ENCODE results near the gene HMGCR. TPM values are rescaled to one million over a fixed set of nuclear protein-coding genes. Genes with fewer than 3 reads are reported as not detected.

Gene HMGCR
- total RNA-seq, 6 donors from 2014 or later = 29.3 to 93.7 (median 72.5) TPM

DNA sequence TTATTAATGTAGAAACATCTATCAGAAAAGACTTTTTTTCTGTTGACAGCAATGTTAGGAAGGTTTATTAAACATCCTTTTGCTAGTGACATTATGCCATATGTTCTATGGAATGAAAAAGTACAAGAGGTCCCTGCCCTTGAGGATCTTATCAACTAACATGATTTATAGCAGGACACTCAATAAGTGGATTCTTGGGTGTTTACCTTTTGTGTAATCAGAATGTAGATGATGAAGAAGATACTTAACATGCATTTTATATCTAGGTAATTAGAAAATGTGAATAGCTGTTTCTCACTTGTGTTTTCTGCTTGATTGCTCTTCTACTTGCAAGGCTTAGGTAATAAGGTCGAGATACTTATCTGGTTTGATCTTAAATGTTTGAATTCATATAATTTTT lies 4.9 kb downstream of the HMGCR start:
- TF ChIP-seq POLR2A (IDR thresholded peaks at IDR 0.05) (no peak), EP300 (IDR thresholded peaks at IDR 0.05) (no peak), POLR2AphosphoS5 (IDR thresholded peaks at IDR 0.05) (no peak)
- TF ChIP-seq, protein P1, sequence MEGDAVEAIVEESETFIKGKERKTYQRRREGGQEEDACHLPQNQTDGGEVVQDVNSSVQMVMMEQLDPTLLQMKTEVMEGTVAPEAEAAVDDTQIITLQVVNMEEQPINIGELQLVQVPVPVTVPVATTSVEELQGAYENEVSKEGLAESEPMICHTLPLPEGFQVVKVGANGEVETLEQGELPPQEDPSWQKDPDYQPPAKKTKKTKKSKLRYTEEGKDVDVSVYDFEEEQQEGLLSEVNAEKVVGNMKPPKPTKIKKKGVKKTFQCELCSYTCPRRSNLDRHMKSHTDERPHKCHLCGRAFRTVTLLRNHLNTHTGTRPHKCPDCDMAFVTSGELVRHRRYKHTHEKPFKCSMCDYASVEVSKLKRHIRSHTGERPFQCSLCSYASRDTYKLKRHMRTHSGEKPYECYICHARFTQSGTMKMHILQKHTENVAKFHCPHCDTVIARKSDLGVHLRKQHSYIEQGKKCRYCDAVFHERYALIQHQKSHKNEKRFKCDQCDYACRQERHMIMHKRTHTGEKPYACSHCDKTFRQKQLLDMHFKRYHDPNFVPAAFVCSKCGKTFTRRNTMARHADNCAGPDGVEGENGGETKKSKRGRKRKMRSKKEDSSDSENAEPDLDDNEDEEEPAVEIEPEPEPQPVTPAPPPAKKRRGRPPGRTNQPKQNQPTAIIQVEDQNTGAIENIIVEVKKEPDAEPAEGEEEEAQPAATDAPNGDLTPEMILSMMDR (IDR thresholded peaks at IDR 0.05) = no peak
- H3K27me3 ChIP-seq = no peaks in the 10 kb centered on the region
- no peaks in the 10 kb centered on the region for H3K9me3 ChIP-seq
- 74 to 80% methylated on average over 1 of the region's 1 CpG for WGBS, 2 donors
- no peak overlapping the region for H3K4me3 ChIP-seq
- peaks cover 12 to 37% (median 18%) of the 10 kb centered on the region in 4 donors for H3K36me3 ChIP-seq
- ATAC-seq (ENCODE audit: low FRiP score in 2 of 2) (no peak), DNase-seq (no peak)
- peaks cover 11 to 24% (median 13%) of the 10 kb centered on the region in 4 donors for H3K4me1 ChIP-seq
- no peak overlapping the region for H3K27ac ChIP-seq

DNA sequence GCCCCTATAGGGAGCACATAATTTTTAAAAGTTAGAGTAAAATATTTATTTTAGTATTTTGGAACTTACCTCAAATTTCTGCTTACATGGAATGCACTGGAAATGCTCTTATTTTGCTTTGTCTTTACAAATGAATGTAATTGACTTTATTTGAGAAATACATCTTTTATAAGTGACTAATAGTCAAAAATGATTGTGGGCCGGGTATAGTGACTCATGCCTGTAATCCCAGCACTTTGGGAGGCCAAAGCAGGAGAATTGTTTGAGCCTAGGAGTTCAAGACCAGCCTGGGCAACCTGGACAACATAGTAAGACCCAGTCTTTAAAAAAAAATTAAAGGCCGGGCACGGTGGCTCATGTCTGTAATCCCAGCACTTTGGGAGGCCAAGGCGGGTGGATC lies 5.8 kb downstream of the HMGCR start:
- TF ChIP-seq POLR2AphosphoS5 (IDR thresholded peaks at IDR 0.05) (no peak), EP300 (IDR thresholded peaks at IDR 0.05) (no peak), POLR2A (IDR thresholded peaks at IDR 0.05) (no peak)
- TF ChIP-seq, protein P1 (IDR thresholded peaks at IDR 0.05) = no peak
- 96% methylated on average over 4 of the region's 4 CpGs for WGBS, 2 donors
- Histone ChIP-seq H3K27me3 (no peaks in the 10 kb centered on the region), H3K4me1 (peaks cover 11 to 20% (median 12%) of the 10 kb centered on the region in 4 donors), H3K36me3 (peaks cover 15 to 46% (median 22%) of the 10 kb centered on the region in 4 donors), H3K4me3 (no peak overlapping the region), H3K27ac (no peak overlapping the region), H3K9me3 (no peaks in the 10 kb centered on the region)
- DNase-seq (no peak), ATAC-seq (ENCODE audit: low FRiP score in 2 of 2) (no peak)

DNA sequence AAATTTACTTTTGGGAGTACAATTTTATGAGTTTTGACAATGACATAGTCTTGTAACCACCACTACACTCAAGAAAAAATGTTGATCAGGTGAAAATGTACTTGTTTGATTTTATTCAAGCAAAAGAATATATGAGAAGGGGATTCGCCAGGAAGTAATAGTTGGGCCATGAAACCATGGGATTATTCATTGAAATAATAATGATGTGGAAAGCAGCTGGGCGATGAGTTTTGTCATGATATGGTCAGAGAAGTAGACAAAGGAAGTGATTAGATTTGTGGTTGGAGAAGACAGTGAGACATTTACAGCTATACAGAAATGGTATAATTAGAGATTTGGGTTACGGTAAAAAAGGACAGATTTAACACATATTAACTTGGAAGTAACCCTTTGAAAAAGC lies 11.2 kb downstream of the HMGCR start:
- peaks cover 25 to 92% (median 57%) of the 10 kb centered on the region in 4 donors for H3K36me3 ChIP-seq
- TF ChIP-seq, protein P1 (IDR thresholded peaks at IDR 0.05) = no peak
- TF ChIP-seq POLR2AphosphoS5 (IDR thresholded peaks at IDR 0.05) (no peak), EP300 (IDR thresholded peaks at IDR 0.05) (no peak)

DNA sequence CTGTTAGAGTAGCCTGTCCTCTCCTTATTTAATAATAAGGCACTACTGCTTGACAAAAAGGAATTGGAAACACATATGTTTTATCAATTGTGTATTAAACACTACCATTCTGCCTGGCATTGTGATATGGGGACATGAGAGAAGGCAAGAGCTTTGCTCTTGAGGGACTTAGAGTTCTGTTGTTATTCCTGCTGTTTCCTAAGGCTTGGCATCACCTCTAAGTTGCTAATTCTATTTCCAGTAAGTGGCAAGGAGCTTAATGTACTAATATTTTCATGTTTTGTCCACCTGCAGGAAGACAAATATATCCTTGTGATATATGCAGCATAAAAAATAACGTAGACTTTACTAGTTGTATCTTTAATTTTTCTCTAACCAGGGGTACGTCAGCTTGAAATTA lies 12.6 kb downstream of the HMGCR start:
- TF ChIP-seq POLR2AphosphoS5 (IDR thresholded peaks at IDR 0.05) = no peak
- TF ChIP-seq EP300 (IDR thresholded peaks at IDR 0.05) = no peak
- TF ChIP-seq, protein P1 (IDR thresholded peaks at IDR 0.05) = no peak
- no peak for TF ChIP-seq POLR2A (IDR thresholded peaks at IDR 0.05)
- H3K27me3 ChIP-seq = no peaks in the 10 kb centered on the region
- H3K9me3 ChIP-seq = no peaks in the 10 kb centered on the region
- H3K27ac ChIP-seq = no peak overlapping the region
- H3K36me3 ChIP-seq = peaks cover 23 to 97% (median 61%) of the 10 kb centered on the region in 4 donors
- H3K4me1 ChIP-seq = no peaks in the 10 kb centered on the region
- ATAC-seq (ENCODE audit: low FRiP score in 2 of 2) (no peak), DNase-seq (no peak)
- no peak overlapping the region for H3K4me3 ChIP-seq
- 94 to 96% methylated on average over 2 of the region's 2 CpGs for WGBS, 2 donors

More for the DNA sequence above, 11.2 kb downstream of the HMGCR start:
- no peaks in the 10 kb centered on the region for H3K27me3 ChIP-seq
- H3K4me3 ChIP-seq = no peak overlapping the region
- DNase-seq (no peak), ATAC-seq (ENCODE audit: low FRiP score in 2 of 2) (no peak)
- 83 to 90% methylated on average over 3 of the region's 3 CpGs for WGBS, 2 donors
- no peaks in the 10 kb centered on the region for H3K4me1 ChIP-seq
- no peak overlapping the region for H3K27ac ChIP-seq
- H3K9me3 ChIP-seq = no peaks in the 10 kb centered on the region
